ENCODE measurements around the gene GALK1. TPM values are rescaled to one million over a fixed set of nuclear protein-coding genes. Genes with fewer than 3 reads are reported as not detected.

The GALK1 gene
- total and polyA plus RNA-seq, 2 of the 13 experiments (the other 11 are each of a cell fraction or from before 2014, with no cell fraction given) = 59.9 to 93.6 TPM

- TF ChIP-seq MED13 (CRISPR knock-in tag; IDR thresholded peaks at IDR 0.05) (no peak), PRDM4 (CRISPR knock-in tag; IDR thresholded peaks at IDR 0.05; ENCODE audit: borderline replicate concordance) (no peak), ZNF619 (CRISPR knock-in tag; IDR thresholded peaks at IDR 0.05) (no peak), ZSCAN20 (CRISPR knock-in tag; IDR thresholded peaks at IDR 0.05; ENCODE audit: borderline replicate concordance) (no peak), ZNF503 (CRISPR knock-in tag; IDR thresholded peaks at IDR 0.05) (no peak; the same call in 1 of the 2 replicates), AFF4 (CRISPR knock-in tag; IDR thresholded peaks at IDR 0.05) (no peak), ZNF816 (CRISPR knock-in tag; IDR thresholded peaks at IDR 0.05; ENCODE audit: borderline replicate concordance) (no peak; the same call in 1 of the 2 replicates), FOXM1 (CRISPR knock-in tag; IDR thresholded peaks at IDR 0.05) (no peak), ESRRA (CRISPR knock-in tag; IDR thresholded peaks at IDR 0.05; ENCODE audit: low read depth) (no peak; the same call in 1 of the 2 replicates), ZNF256 (CRISPR knock-in tag; conservative IDR thresholded peaks at IDR 0.05) (peak; percentile 86; the same call in 1 of the 2 replicates), MAX (IDR thresholded peaks at IDR 0.05) (peak; percentile 59), SPEN (CRISPR knock-in tag; IDR thresholded peaks at IDR 0.05; ENCODE audit: low read depth) (no peak; the same call in 1 of the 2 replicates), CCAR2 (optimal IDR thresholded peaks at IDR 0.05; ENCODE audit: low read depth, low read length) (no peak), ZMAT5 (CRISPR knock-in tag; IDR thresholded peaks at IDR 0.05; ENCODE audit: borderline replicate concordance, low read depth) (no peak), ZNF18 (CRISPR knock-in tag; IDR thresholded peaks at IDR 0.05; ENCODE audit: insufficient replicate concordance) (no peak), NFKBIZ (CRISPR knock-in tag; IDR thresholded peaks at IDR 0.05) (no peak), TERF1 (CRISPR knock-in tag; IDR thresholded peaks at IDR 0.05) (no peak)
Observed at GRCh38 chr17:75783803-75784472, 18.9 kb upstream of the GALK1 start (continued).

All from HepG2 (cell line).